ENCODE measurements around the gene KDM5A. TPM values are rescaled to one million over a fixed set of nuclear protein-coding genes. Genes with fewer than 3 reads are reported as not detected.
A peak's percentile ranks its signal among the peaks of the same experiment; 100 is the strongest.

Gene KDM5A
- total RNA-seq, 1 donor from 2014 or later, result 28.2 TPM

- Histone ChIP-seq H3K4me1 (peaks cover 15% of the 10 kb centered on the region), H3K27ac (replicated peaks) (no peak overlapping the region), H3K9me3 (replicated peaks) (no peaks in the 10 kb centered on the region), H3K36me3 (peaks cover 67% of the 10 kb centered on the region), H3K27me3 (ENCODE audit: low read depth) (no peaks in the 10 kb centered on the region), H3K4me3 (no peak overlapping the region)
- intact Hi-C loops (cut with micrococcal nuclease), result no loop called here
- DNase-seq, result no peak
- no peak for TF ChIP-seq CTCF (IDR thresholded peaks at IDR 0.05; ENCODE audit: borderline replicate concordance)
Observed at GRCh38 chr12:291153-291723, 97.9 kb downstream of the KDM5A start.

DNA sequence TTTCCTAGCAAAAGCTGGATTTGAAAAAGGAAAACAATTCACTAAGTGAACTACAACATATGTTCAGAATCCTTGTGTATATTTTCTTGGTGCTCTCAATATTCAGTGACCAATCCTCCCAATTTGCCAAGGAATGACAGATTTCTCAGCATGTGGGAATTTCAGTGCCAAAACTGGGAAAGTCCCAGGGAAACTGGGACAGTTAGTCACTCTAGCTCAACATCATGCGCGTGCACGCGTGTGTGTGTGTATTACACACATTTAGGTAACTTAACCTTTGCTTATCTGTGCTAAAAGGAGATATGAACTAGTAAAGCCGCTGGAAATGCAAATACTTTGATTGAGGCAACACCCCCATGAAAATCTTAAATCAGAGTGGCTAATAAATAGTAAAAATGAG lies 100.4 kb downstream of the KDM5A start:
- peak; percentile 20 for DNase-seq
- intact Hi-C loops (cut with micrococcal nuclease), result no loop called here

GRCh38 chr12:286531-287300 lies 102.4 kb downstream of the KDM5A start:
- no peak for TF ChIP-seq CTCF (IDR thresholded peaks at IDR 0.05; ENCODE audit: borderline replicate concordance)
- no peak for DNase-seq
- no peak overlapping the region for H3K27ac ChIP-seq (replicated peaks)
- intact Hi-C loops (cut with micrococcal nuclease), result no loop called here
- H3K36me3 ChIP-seq, result peaks cover 46% of the 10 kb centered on the region
- H3K9me3 ChIP-seq (replicated peaks), result no peaks in the 10 kb centered on the region
- peaks cover 15% of the 10 kb centered on the region for H3K4me1 ChIP-seq
- no peaks in the 10 kb centered on the region for H3K27me3 ChIP-seq (ENCODE audit: low read depth)
- H3K4me3 ChIP-seq, result no peak overlapping the region

More for the DNA sequence above, 100.4 kb downstream of the KDM5A start:
- Histone ChIP-seq H3K27ac (replicated peaks) (no peak overlapping the region), H3K4me3 (no peak overlapping the region), H3K4me1 (peaks cover 15% of the 10 kb centered on the region), H3K27me3 (ENCODE audit: low read depth) (no peaks in the 10 kb centered on the region), H3K9me3 (replicated peaks) (no peaks in the 10 kb centered on the region), H3K36me3 (peaks cover 65% of the 10 kb centered on the region)
- no peak for TF ChIP-seq CTCF (IDR thresholded peaks at IDR 0.05; ENCODE audit: borderline replicate concordance)

DNA sequence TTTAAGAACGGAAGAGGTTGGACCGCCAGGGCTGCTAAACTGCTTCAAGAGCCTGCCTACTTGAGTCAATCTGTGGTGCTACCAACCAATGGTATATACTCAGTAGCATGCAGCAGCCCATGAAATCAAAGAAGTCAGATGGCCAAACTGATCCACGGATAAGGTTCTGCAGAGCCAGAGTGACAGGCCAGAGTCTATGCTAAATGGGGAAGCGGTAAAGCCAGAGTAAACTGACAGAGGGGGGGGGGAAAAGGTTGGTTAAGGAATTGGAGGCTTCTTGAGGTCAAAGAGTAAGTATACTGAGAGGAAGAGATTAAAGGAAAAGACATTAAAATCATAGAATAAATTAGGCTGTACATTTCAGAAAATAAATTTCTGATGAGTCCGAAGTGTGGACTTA lies 111.1 kb downstream of the KDM5A start:
- Histone ChIP-seq H3K36me3 (peaks cover 17% of the 10 kb centered on the region), H3K4me1 (no peaks in the 10 kb centered on the region), H3K4me3 (no peak overlapping the region), H3K27me3 (ENCODE audit: low read depth) (no peaks in the 10 kb centered on the region), H3K9me3 (replicated peaks) (no peaks in the 10 kb centered on the region), H3K27ac (replicated peaks) (no peak overlapping the region)
- intact Hi-C loops (cut with micrococcal nuclease), result no loop called here
- no peak for DNase-seq
- no peak for TF ChIP-seq CTCF (IDR thresholded peaks at IDR 0.05; ENCODE audit: borderline replicate concordance)

GRCh38 chr12:275812-276211 lies 113.3 kb downstream of the KDM5A start:
- peaks cover 17% of the 10 kb centered on the region for H3K36me3 ChIP-seq
- TF ChIP-seq CTCF (IDR thresholded peaks at IDR 0.05; ENCODE audit: borderline replicate concordance), result no peak
- H3K9me3 ChIP-seq (replicated peaks), result no peaks in the 10 kb centered on the region
- DNase-seq, result no peak
- H3K27me3 ChIP-seq (ENCODE audit: low read depth), result no peaks in the 10 kb centered on the region
- intact Hi-C loops (cut with micrococcal nuclease), result no loop called here
- H3K27ac ChIP-seq (replicated peaks), result no peak overlapping the region
- peaks cover 8% of the 10 kb centered on the region for H3K4me1 ChIP-seq
- no peak overlapping the region for H3K4me3 ChIP-seq

All from left ventricle myocardium inferior (tissue), 1 donor.